ENCODE results near the gene ZXDA. TPM values are rescaled to one million over a fixed set of nuclear protein-coding genes. Genes with fewer than 3 reads are reported as not detected.

ZXDA gene
- total RNA-seq, 1 donor from 2014 or later = 1.4 TPM

Other genes starting within 250 kb of the ZXDA start
- gene NLRP2B, start 230.2 kb downstream of the ZXDA start, total RNA-seq = 0.05 TPM

Data from left lobe of liver (tissue), 1 donor.